Tongue (tissue), 2 donors: ENCODE results near the gene CDK5. TPM values are rescaled to one million over a fixed set of nuclear protein-coding genes. Genes with fewer than 3 reads are reported as not detected.
A peak's percentile ranks its signal among the peaks of the same experiment; 100 is the strongest.

Experiments
- DNase-seq: peaks from one replicate; pipeline ENCODE4 v3.0.0-alpha.2; 2015
- total RNA-seq: library from RNA; depleted of rRNA; stranded (reverse); fragments of >200 nt; gene quantifications from one replicate; pipeline ENCODE4 v1.2.3, GENCODE V29; 2014

The CDK5 gene
- total RNA-seq, 1 donor from 2014 or later = 6.8 TPM

- peak; percentile 54 for DNase-seq
Measured at GRCh38 chr7:151086802-151087244, 29.1 kb upstream of the CDK5 start.

- DNase-seq = peak; percentile 96
Measured at GRCh38 chr7:151085691-151086620, 28.3 kb upstream of the CDK5 start, which contains the start of gene AGAP3. TSS of gene AGAP3 (plus strand) at chr7:151086475. CDS start at chr7:151086742, 267 bp downstream.

GRCh38 chr7:151085329-151085690 is 27.6 kb upstream of the CDK5 start:
- no peak for DNase-seq

DNA sequence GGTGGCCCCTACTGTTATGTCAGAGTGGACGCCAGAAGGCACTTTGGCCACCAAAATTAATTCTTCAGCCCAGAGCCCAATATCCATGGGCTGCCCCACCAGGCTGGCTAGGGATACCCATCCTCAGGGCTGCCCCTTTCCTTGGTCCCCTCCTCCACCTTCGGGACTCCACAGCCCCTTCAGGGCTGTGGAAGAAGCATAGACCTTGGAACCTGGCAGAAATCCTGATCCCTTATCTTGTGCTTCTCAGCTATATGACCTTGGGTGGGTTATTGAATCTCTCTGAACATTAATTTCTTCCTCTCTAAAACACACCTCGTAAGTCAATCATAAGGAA is 26.1 kb upstream of the CDK5 start:
- DNase-seq = no peak

DNA sequence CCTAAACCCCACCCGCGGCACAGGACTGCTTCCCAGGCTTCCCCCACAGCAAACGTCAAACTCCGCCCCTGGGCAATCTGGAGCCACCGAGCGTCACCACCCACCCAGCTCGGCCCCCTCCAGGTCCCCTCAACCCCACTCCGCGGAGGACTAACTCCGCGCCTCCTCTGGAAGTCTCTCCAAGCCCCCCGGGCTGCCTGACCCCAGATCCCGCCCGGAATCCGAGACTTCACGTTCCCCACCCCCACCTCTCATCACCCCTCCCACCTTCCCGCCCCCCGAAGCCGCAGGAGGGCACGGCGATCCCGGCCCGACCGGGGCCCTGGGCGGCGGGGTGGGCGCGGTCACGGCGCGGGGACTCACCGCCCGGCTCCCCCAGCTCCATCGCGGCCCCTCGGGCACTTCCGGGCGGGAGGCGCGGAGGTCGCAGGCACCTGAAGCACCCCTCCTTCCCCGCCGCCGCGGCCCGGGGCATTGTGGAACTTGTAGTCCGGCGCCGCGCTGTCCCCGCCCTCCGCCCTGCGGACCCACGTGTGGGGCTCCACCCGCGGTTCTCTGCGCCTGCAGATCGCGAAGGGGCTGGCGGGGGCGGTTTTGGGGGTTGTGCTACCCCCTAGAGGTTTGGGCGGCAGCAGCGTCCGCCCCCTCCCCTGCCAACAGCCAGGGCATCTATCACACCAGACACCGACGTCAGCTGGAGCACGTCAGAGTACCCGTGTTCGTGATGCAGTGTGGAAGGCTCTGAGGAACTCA is 25.6 kb upstream of the CDK5 start, which contains the start of gene TMUB1:
Gene TMUB1, minus strand, starts transcription at position 423 of the 753 bp plus-strand sequence. CDS start 930 bp downstream, outside the sequence.
- peak; percentile 83 for DNase-seq

- no peak for DNase-seq
Measured at GRCh38 chr7:151082141-151083070, 24.7 kb upstream of the CDK5 start.

DNA sequence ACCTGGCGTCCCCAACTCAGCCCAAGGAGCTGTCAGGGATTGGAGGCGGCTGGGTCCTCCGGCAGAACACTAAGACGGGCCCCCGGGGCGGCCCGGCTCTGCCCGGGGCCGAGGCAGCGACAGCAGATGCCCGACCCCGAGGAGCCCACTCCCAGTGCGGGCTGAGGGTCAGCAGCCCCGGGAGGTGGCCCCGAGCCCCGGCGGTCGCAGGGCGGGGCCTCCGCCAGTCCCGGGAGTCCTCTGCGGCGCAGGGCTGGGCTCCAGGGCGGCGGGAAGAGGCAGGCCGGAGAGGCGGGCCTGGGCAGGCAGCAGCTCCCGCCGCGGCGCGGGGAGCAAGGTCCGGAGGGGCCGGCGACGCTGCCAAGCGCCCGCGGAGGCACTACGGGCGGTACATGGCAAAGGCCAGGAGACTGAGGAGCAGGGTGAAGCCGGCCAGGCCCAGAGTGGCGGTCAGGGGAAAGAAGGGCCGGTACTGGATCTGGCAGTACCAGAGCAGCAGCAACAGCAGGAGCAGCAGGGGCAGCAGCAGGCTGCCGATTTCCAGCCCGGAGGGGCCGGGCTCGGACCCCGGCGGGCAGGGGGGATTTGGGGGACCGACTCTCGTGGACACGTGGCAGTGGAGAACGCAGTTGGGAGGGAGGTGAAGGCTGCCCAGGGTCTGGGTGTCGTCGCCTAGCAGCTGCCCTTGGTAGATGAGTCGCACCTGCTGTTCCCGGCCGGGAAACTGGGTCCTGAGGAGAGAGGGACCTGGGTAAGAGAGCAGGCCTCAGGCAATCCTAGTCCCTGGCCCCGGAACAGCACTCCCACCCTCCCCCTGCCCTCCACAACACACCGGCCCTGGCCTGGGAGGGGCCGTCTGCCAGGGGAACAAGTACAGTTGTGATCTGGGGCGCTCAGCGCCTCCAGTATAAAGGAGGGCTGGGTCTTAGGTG is 23.7 kb upstream of the CDK5 start:
- DNase-seq = peak; percentile 45

GRCh38 chr7:151080522-151081169 is 22.9 kb upstream of the CDK5 start, which contains the start of gene FASTK:
TSS of gene FASTK (minus strand) at chr7:151080809. CDS start at chr7:151080766, 43 bp downstream.
- peak; percentile 96 for DNase-seq

GRCh38 chr7:151080067-151080521 is 22.4 kb upstream of the CDK5 start:
- DNase-seq = peak; percentile 31

- DNase-seq = no peak
Measured at GRCh38 chr7:151079199-151079910, 21.7 kb upstream of the CDK5 start.

DNA sequence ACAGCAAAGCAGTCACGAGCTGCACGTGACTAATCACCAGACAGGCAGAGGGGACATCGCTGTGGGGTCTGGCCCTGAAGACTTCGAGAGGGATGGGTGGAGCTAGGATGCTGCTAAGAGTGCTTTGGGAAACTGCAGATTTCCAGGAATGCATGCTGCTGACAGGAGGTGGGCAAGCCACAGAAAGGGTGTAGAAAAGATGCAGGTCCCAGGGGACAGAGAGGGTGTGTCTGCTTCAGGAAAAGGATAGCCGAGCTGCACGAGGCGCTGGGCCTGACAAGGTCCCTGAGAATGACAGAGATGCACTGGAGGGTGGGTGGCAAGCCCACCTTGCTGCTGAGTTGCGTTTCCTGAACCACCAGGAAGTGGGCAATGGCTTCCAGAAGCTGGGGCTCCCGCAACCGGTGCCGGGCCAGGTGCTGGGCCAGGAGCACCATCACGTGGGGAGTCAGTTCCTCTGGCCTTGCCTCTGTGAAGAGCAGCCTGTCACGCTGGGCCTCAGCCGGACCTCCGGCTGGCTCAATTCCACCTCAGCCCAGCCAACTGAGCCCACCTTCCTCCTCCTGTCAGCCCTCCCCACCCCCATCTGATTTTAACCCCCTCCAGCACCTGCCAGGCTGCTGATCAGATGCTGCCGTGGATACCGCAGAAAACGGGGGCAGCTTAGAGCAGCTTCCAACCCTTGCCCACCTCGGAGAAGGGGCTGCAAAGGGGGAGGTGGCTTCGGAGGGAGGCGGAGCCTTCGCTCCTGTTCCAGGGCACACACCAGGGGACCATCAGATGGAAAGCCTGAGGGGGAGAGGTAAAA is 20.7 kb upstream of the CDK5 start:
- DNase-seq = no peak

- DNase-seq = no peak
Measured at GRCh38 chr7:151077705-151078232, 20.1 kb upstream of the CDK5 start.

DNA sequence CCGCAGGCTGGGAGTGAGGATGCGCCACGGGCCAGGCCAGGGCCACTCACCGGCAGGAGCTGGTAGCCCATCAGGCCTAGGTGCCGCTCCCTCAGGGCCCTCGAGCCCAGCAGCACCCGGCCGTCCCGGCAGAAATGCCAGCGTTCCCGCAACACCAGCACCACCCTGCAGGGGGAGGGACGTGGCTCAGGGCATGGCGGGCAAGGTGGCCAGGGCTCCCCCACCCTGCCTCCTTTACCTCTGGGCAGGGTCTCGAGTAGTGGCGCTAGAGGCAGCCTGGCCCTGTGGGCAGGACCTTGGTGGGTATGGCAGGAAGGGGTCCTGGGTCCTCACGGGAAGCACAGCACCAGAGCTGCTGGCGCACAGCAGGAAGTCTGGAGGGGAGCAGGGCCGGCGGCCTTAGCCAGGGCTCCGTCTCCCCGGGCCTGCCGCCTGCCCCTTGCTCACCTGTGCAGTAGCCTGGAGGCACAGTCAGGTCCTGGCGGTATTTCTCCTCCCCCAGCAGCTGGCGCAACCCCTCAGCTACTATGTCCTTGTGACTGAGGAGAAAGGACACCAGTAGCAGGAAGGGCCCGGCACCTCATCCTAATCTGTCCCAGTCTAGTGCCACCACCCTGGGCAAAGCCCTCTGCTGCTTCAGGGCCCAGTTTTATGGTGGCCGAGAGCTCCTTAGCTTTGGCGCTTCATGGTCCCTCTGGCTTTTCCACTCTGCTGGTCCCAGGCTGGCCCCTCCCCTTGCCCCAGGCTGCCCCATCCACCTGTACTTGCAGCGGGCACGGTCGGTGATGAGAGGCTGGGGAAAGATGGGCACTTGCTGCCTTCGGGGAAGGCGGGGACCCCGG is 19.4 kb upstream of the CDK5 start:
- no peak for DNase-seq

- no peak for DNase-seq
Measured at GRCh38 chr7:151075978-151076426, 18.3 kb upstream of the CDK5 start.

GRCh38 chr7:151075662-151075971 is 17.9 kb upstream of the CDK5 start:
- no peak for DNase-seq

DNA sequence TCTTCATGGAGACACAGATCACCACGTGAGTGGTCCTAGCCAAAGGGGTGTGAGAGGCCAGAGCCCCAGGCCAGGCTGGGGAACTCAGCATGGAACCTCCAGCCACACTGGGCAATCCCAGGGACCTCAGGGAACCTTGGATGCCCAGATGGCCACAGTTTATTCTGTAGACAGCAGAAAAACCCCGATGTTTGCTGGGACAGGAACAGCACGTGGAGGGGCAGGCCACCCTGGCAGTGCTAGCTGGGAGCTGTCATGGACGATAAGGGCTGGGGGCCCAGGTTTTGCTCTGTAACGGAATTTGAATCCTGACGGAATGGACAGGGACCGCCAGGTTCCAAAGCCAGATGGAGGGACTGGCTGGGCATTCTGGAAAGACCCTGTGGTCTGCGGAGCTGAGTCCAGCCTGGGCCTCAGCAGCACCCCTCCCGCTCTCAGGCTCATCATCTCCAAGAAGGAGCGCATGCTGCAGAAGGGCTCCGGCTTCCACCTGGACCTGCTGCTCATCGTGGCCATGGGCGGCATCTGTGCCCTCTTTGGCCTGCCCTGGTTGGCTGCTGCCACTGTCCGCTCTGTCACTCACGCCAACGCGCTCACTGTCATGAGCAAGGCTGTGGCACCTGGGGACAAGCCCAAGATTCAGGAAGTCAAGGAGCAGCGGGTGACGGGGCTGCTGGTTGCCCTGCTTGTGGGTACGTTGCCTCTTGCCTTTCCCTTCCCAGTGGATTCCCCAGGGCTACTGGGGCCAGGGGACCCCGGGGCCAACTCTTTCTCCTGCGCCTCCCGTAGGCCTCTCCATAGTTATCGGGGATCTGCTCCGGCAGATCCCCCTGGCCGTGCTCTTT is 17.3 kb upstream of the CDK5 start:
- no peak for DNase-seq
